Coronary artery (tissue), 2 donors: ENCODE measurements around the gene RAD52.

ENCODE experiments used
- DNase-seq: peaks from one replicate; pipeline ENCODE4 v3.0.0-alpha.2; 2017; ENCODE audit warnings: low spot score
- H3K27ac ChIP-seq, 2 donors: fragments of 200-600 bp; sonication (generic); one replicate each; pipeline ENCODE4 v1.5.1; 2016 to 2019
- H3K4me3 ChIP-seq: fragments of 200-600 bp; sonication (generic); 2 replicates; pipeline ENCODE4 v1.5.1; 2016; ENCODE audit warnings: mild to moderate bottlenecking, moderate library complexity
- TF ChIP-seq, protein P1 (sequence below): fragments of 200-600 bp; sonication (generic); IDR thresholded peaks from one replicate; pipeline ENCODE4 v1.5.1; 2019; ENCODE audit warnings: antibody characterized with exemption

The RAD52 gene

DNA sequence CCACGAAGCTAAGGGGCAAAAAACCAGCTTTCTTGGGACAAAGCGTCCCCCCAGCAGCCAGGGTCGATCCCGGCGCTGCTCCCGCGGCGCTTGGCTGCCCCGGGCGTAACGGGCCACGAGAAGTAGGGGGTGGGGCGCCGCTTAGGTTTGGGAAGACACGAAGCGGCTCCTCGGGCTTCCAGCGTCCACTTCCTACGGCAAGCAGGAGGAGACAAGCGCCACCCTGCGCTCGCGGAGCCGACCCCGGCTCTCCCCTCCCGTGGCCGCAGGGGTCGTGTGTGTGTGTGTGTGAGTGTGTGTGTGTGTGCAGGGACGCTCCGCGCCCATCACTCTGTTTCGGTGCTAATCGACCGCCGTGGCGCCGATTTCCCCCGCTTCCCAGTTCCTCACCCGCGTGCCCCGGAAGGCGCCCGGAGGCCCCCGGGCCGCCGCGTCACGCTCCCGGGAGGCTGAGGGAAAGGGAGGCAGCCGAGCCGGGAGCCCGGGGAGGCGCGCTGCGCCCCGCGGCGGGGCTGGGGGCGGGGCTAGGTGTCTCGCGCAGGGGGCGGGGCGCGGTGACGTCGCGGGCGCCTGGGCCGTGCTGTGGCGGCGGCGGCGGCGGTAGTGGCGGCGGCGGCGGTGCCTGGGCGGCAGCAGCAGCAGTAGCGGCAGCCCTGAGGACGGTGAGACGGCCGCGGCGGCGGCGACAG, 41.3 kb upstream of the RAD52 start, which contains the start of gene ERC1:
TSS of gene ERC1 (plus strand) at position 563 of the 689 bp plus-strand sequence. CDS start 36,681 bp downstream, outside the sequence.
- TF ChIP-seq, protein P1, sequence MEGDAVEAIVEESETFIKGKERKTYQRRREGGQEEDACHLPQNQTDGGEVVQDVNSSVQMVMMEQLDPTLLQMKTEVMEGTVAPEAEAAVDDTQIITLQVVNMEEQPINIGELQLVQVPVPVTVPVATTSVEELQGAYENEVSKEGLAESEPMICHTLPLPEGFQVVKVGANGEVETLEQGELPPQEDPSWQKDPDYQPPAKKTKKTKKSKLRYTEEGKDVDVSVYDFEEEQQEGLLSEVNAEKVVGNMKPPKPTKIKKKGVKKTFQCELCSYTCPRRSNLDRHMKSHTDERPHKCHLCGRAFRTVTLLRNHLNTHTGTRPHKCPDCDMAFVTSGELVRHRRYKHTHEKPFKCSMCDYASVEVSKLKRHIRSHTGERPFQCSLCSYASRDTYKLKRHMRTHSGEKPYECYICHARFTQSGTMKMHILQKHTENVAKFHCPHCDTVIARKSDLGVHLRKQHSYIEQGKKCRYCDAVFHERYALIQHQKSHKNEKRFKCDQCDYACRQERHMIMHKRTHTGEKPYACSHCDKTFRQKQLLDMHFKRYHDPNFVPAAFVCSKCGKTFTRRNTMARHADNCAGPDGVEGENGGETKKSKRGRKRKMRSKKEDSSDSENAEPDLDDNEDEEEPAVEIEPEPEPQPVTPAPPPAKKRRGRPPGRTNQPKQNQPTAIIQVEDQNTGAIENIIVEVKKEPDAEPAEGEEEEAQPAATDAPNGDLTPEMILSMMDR: no peak
- DNase-seq: peak; percentile 93

DNA sequence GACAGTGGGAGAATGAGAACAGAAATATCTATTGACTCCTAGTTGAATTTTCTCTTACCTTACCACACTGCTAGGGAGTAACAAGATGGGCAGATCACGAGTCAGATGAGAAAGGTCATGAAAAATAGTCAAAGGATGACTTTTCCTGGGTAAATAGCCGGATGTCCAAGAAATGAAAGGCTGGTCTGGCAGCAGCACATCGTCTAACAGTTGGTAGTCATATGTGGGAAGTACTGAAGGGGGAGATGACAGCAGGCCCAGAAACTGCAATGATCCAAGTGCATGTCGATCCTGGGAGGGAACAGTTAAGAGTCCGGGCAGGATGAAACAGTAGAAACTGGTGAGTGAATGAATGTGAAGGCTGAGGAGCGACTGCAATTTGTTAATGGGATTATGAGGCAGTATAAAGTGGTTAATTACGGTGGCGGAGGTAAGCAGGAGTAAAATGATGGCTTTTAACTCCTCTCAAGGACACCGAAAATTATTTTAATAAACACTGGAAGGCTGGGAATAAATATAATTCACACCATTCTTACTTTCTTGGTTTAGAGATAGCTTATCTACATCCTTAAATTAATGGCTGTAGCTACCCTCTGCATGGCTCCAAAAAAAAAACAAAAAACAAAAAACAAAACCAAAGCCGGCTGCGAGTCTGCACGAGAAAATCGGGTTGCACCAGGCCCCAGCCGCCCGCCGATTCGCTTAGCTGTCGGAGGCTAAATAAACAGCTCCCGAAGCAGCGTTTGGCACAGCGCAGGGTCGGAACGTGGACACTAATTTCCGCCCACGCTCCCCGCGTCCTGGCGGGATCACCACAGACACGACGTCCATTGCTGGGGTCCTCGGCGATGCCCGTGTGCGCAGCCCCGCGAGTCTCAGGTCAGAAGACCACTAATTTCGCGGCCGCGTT, 40.5 kb upstream of the RAD52 start:
- peak overlapping the region; percentile 89 for H3K4me3 ChIP-seq
- TF ChIP-seq, protein P1: no peak
- H3K27ac ChIP-seq: peak overlapping the region; percentile 94 to 99
- no peak for DNase-seq

More for the DNA sequence above, 41.3 kb upstream of the RAD52 start, which contains the start of gene ERC1:
- Histone ChIP-seq H3K27ac (peak within 1 kb of the TSS; percentile 94 to 99), H3K4me3 (peak within 1 kb of the TSS; percentile 89)

GRCh38 chr12:989051-989450, 39.6 kb upstream of the RAD52 start:
- TF ChIP-seq, protein P1: no peak
- no peak overlapping the region for H3K27ac ChIP-seq
- peak overlapping the region; percentile 89 for H3K4me3 ChIP-seq
- DNase-seq: no peak

GRCh38 chr12:988646-989045, 39.2 kb upstream of the RAD52 start:
- Histone ChIP-seq H3K27ac (no peak overlapping the region), H3K4me3 (peak overlapping the region; percentile 89)
- no peak for DNase-seq
- TF ChIP-seq, protein P1: no peak

- Histone ChIP-seq H3K27ac (no peak overlapping the region), H3K4me3 (no peak overlapping the region)
- no peak for DNase-seq
- TF ChIP-seq, protein P1: no peak
Measured at GRCh38 chr12:981961-982360, 32.5 kb upstream of the RAD52 start.

GRCh38 chr12:981176-981828, 31.8 kb upstream of the RAD52 start:
- no peak overlapping the region for H3K4me3 ChIP-seq
- DNase-seq: no peak
- TF ChIP-seq, protein P1: no peak
- H3K27ac ChIP-seq: no peak overlapping the region
